Mesenchymal stem cell (in vitro differentiated cells and primary cell): Measurements from ENCODE around the gene NDUFB3.
"Not testable (repeated sequence)": the region's sequence is repeated elsewhere in the genome, so short reads cannot be mapped to it uniquely, and the experiment has no call there.

ENCODE experiments used
- DNase-seq: peaks from one replicate; pipeline ENCODE4 v3.0.0-alpha.2; 2013
- H2AFZ ChIP-seq: one replicate; pipeline ENCODE4 v1.6.1; 2013; ENCODE audit warnings: low read depth, mild to moderate bottlenecking, control low read depth, inconsistent platforms, low read length, moderate library complexity
- H2AK5ac ChIP-seq: 2 replicates; pipeline ENCODE4 v1.6.1; 2013; ENCODE audit warnings: low read length, moderate library complexity, mild to moderate bottlenecking, inconsistent platforms; ENCODE audit not compliant: severe bottlenecking
- H2BK120ac ChIP-seq: one replicate; pipeline ENCODE4 v1.6.1; 2013; ENCODE audit warnings: low read depth, mild to moderate bottlenecking, inconsistent platforms, low read length, moderate library complexity
- H2BK12ac ChIP-seq, 2 experiments: one replicate each; pipeline ENCODE4 v1.6.1; 2013; ENCODE audit warnings: inconsistent platforms in 2 of 2, low read length in 2 of 2, mild to moderate bottlenecking in 2 of 2, moderate library complexity in 2 of 2, control low read depth in 1 of 2
- H2BK15ac ChIP-seq: one replicate; pipeline ENCODE4 v1.6.1; 2013; ENCODE audit warnings: mild to moderate bottlenecking, low read depth, inconsistent platforms; ENCODE audit not compliant: poor library complexity, severe bottlenecking
- H2BK5ac ChIP-seq: 2 replicates; pipeline ENCODE4 v1.6.1; 2013; ENCODE audit warnings: low read depth, mild to moderate bottlenecking, low read length, control low read depth, inconsistent platforms; ENCODE audit not compliant: poor library complexity, severe bottlenecking
- H3K14ac ChIP-seq, 2 experiments: one replicate each; pipeline ENCODE4 v1.6.1; 2013; ENCODE audit warnings: inconsistent platforms in 2 of 2, low read length in 2 of 2, control low read depth in 1 of 2, mild to moderate bottlenecking in 1 of 2, moderate library complexity in 1 of 2
- H3K18ac ChIP-seq, 2 experiments: one replicate each; pipeline ENCODE4 v1.6.1; 2013; ENCODE audit warnings: inconsistent platforms in 2 of 2, low read length in 2 of 2, control low read depth in 1 of 2, low read depth in 1 of 2, mild to moderate bottlenecking in 1 of 2
- H3K23ac ChIP-seq, 2 experiments: one replicate each; pipeline ENCODE4 v1.6.1; 2013; ENCODE audit warnings: inconsistent platforms in 2 of 2, low read length in 2 of 2, mild to moderate bottlenecking in 2 of 2, moderate library complexity in 2 of 2, control low read depth in 1 of 2
- H3K27ac ChIP-seq: 2 replicates; pipeline ENCODE4 v1.5.1; 2013; ENCODE audit warnings: mild to moderate bottlenecking, moderate library complexity, low read length, control low read depth, inconsistent platforms; ENCODE audit not compliant: poor library complexity, severe bottlenecking
- H3K27me3 ChIP-seq, 2 experiments: 2 replicates each; pipeline versions ENCODE4 v1.6.1 to v1.7.0; 2013; ENCODE audit warnings: low read length in 2 of 2, mild to moderate bottlenecking in 2 of 2, moderate library complexity in 2 of 2, control low read depth in 1 of 2, inconsistent platforms in 1 of 2; ENCODE audit not compliant: control insufficient read depth in 1 of 2, insufficient read depth in 1 of 2
- H3K36me3 ChIP-seq, 2 experiments: 2 replicates each; pipeline versions ENCODE4 v1.6.1 to v1.7.0; 2013; ENCODE audit warnings: low read length in 2 of 2, control low read depth in 1 of 2, inconsistent platforms in 1 of 2, low read depth in 1 of 2, mild to moderate bottlenecking in 1 of 2; ENCODE audit not compliant: insufficient read depth in 2 of 2, control insufficient read depth in 1 of 2
- H3K4ac ChIP-seq, 2 experiments: one replicate each; pipeline ENCODE4 v1.6.1; 2013; ENCODE audit warnings: inconsistent platforms in 2 of 2, low read length in 2 of 2, mild to moderate bottlenecking in 2 of 2, moderate library complexity in 2 of 2, control low read depth in 1 of 2, low read depth in 1 of 2
- H3K4me1 ChIP-seq: 2 replicates; pipeline ENCODE4 v1.6.1; 2013; ENCODE audit warnings: low read depth, low read length, control low read depth; ENCODE audit not compliant: control insufficient read depth, insufficient read depth
- H3K4me2 ChIP-seq: 2 replicates; pipeline ENCODE4 v1.6.1; 2013; ENCODE audit warnings: low read length, mild to moderate bottlenecking, inconsistent platforms; ENCODE audit not compliant: poor library complexity, severe bottlenecking
- H3K4me3 ChIP-seq, 2 experiments: 2 replicates each; pipeline versions ENCODE4 v1.5.1 to v1.7.0; 2013; ENCODE audit warnings: low read length in 2 of 2, mild to moderate bottlenecking in 2 of 2, control low read depth in 1 of 2, low read depth in 1 of 2; ENCODE audit not compliant: insufficient read depth in 1 of 2
- H3K79me1 ChIP-seq: replicated peaks from 2 replicates; pipeline ENCODE4 v1.6.1; 2013; ENCODE audit warnings: mild to moderate bottlenecking, control low read depth, low read length, inconsistent platforms; ENCODE audit not compliant: poor library complexity, severe bottlenecking
- H3K9ac ChIP-seq: 2 replicates; pipeline ENCODE4 v1.7.0; 2013; ENCODE audit warnings: mild to moderate bottlenecking, low read length, moderate library complexity
- H3K9me3 ChIP-seq: 2 replicates; pipeline ENCODE4 v1.7.0; 2013; ENCODE audit warnings: mild to moderate bottlenecking, low read length; ENCODE audit not compliant: control insufficient read depth
- H4K8ac ChIP-seq: one replicate; pipeline ENCODE4 v1.6.1; 2013; ENCODE audit warnings: inconsistent platforms, mild to moderate bottlenecking, low read length, moderate library complexity
- H4K91ac ChIP-seq: one replicate; pipeline ENCODE4 v1.6.1; 2013; ENCODE audit warnings: mild to moderate bottlenecking, low read length, inconsistent platforms
- WGBS: methylation state at CpG from one replicate; pipeline ENCODE4 v1.1.7; 2013; ENCODE audit warnings: mixed read lengths; 5-methylcytosine and 5-hydroxymethylcytosine counted together

The NDUFB3 gene

GRCh38 chr2:201058914-201059313 lies 12.9 kb upstream of the NDUFB3 start:
- H2AK5ac ChIP-seq = no peak overlapping the region
- H3K79me1 ChIP-seq = peaks cover 20% of the 10 kb centered on the region
- H3K18ac ChIP-seq = no peak overlapping the region
- no peak overlapping the region for H2BK15ac ChIP-seq
- no peak overlapping the region for H4K91ac ChIP-seq
- no peak for DNase-seq
- H3K14ac ChIP-seq = no peak overlapping the region
- H3K27me3 ChIP-seq = no peaks in the 10 kb centered on the region
- no peak overlapping the region for H3K23ac ChIP-seq
- no peak overlapping the region for H4K8ac ChIP-seq
- peaks cover 3 to 12% of the 10 kb centered on the region in 2 experiments for H3K36me3 ChIP-seq
- H3K27ac ChIP-seq = no peak overlapping the region
- 92% methylated on average over 1 of the region's 1 CpG for WGBS
- H3K9me3 ChIP-seq = no peaks in the 10 kb centered on the region
- no peak overlapping the region for H2BK12ac ChIP-seq
- no peak overlapping the region for H2BK5ac ChIP-seq
- H3K4me3 ChIP-seq = no peak overlapping the region
- H3K4ac ChIP-seq = no peak overlapping the region
- no peak overlapping the region for H3K4me2 ChIP-seq
- H2AFZ ChIP-seq = no peak overlapping the region
- no peaks in the 10 kb centered on the region for H3K4me1 ChIP-seq
- no peak overlapping the region for H2BK120ac ChIP-seq
- H3K9ac ChIP-seq = no peak overlapping the region

DNA sequence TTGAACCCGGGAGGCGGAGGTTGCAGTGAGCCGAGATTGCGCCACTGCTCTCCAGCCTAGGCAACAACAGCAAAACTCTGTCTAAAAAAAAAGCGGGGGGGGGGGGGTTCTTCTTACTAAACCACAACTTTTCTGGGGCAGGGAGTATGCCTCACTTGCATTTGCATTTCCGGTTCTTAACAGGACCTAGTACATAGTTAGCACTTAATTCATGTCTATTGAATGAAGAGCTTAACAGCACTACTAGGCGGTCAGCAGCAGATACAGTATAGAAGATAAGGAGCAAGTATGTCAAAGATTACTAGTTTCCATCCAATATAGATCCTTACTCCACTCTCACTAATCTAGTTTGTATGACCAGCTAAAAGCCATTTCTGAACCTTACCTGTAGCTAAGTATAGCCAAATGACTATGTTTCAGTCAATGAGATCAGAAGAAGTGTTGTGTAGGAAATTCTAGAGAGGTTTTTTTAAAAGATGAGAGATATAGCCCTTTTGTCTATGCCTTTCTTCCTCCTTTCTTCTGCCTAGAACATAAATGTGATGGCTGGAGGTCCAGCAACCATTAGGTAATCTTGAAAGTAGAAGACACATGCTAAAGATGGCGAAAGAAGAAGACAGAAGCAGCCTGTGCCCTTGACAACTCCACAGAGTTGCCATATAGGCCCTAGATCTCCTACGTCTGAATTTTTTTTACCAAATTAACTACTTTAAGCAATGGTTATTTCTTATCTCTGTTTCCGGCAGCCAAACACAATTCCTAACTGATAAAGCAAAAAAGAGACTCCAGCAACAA lies 11.6 kb upstream of the NDUFB3 start:
- Histone ChIP-seq H2AFZ (no peak overlapping the region), H2AK5ac (no peak overlapping the region), H4K91ac (no peak overlapping the region), H3K4ac (no peak overlapping the region), H3K79me1 (peaks cover 20% of the 10 kb centered on the region), H3K18ac (no peak overlapping the region), H3K23ac (no peak overlapping the region), H2BK5ac (no peak overlapping the region), H3K4me1 (no peaks in the 10 kb centered on the region), H3K4me2 (no peak overlapping the region), H3K27me3 (no peaks in the 10 kb centered on the region), H2BK120ac (no peak overlapping the region), H3K36me3 (peaks cover 3 to 9% of the 10 kb centered on the region in 2 experiments), H3K9ac (no peak overlapping the region), H3K4me3 (no peak overlapping the region), H3K27ac (no peak overlapping the region), H3K9me3 (no peaks in the 10 kb centered on the region), H2BK12ac (no peak overlapping the region), H3K14ac (no peak overlapping the region), H4K8ac (no peak overlapping the region), H2BK15ac (no peak overlapping the region)
- DNase-seq = no peak
- 96% methylated on average over 9 of the region's 10 CpGs for WGBS

- H3K4ac ChIP-seq, H2BK12ac ChIP-seq, H3K9me3 ChIP-seq, H2BK120ac ChIP-seq, H3K36me3 ChIP-seq, H4K91ac ChIP-seq, H4K8ac ChIP-seq, DNase-seq, H2BK5ac ChIP-seq, H3K23ac ChIP-seq, H3K4me2 ChIP-seq, H3K4me1 ChIP-seq, H3K14ac ChIP-seq, H3K9ac ChIP-seq, H2AFZ ChIP-seq, H2AK5ac ChIP-seq, H3K27me3 ChIP-seq, H3K27ac ChIP-seq, H3K18ac ChIP-seq, H2BK15ac ChIP-seq, H3K4me3 ChIP-seq: not testable (repeated sequence)
- H3K79me1 ChIP-seq = peaks cover 16% of the 10 kb centered on the region
- 95% methylated on average over 4 of the region's 5 CpGs for WGBS
These were observed 8.3 kb upstream of the NDUFB3 start for GRCh38 chr2:201063516-201063915.

DNA sequence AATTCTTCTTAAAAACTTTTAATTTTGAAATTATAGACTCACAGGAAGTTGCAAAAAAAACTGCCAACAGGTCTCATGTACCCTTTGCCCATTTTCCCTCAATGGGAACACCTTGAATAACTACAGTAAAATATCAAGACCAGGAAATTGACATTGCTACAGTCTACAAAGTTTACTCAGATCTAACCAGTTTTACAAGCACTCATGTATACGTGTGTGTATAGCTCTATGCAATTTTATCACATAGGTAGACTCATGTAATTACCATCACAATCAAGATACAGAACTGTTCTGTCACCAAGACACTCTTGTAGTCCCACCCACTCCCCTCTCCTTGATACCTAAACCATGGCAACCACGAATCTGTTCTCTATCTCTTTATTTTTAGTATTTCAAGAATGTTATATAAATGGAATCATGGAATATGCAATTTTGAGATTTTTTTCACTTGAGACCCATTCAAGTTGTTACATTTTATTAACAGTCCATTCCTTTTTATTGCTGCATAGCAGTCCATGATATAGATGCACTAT lies 6.9 kb upstream of the NDUFB3 start:
- no peak overlapping the region for H2BK12ac ChIP-seq
- H2BK15ac ChIP-seq = no peak overlapping the region
- no peak overlapping the region for H2AK5ac ChIP-seq
- H3K4me1 ChIP-seq = peaks cover 3% of the 10 kb centered on the region
- no peak overlapping the region for H3K4ac ChIP-seq
- 100% methylated on average over 1 of the region's 2 CpGs for WGBS
- H3K14ac ChIP-seq = no peak overlapping the region
- H2AFZ ChIP-seq = no peak overlapping the region
- no peaks in the 10 kb centered on the region for H3K9me3 ChIP-seq
- no peak overlapping the region for H2BK120ac ChIP-seq
- H3K9ac ChIP-seq = no peak overlapping the region
- H3K4me2 ChIP-seq = no peak overlapping the region
- H3K36me3 ChIP-seq = peaks cover 3 to 9% of the 10 kb centered on the region in 2 experiments
- no peak overlapping the region for H4K8ac ChIP-seq
- peaks cover 9% of the 10 kb centered on the region for H3K79me1 ChIP-seq
- H3K4me3 ChIP-seq = no peak overlapping the region
- no peak overlapping the region for H3K18ac ChIP-seq
- no peaks in the 10 kb centered on the region for H3K27me3 ChIP-seq
- DNase-seq = no peak
- no peak overlapping the region for H3K27ac ChIP-seq
- H2BK5ac ChIP-seq = no peak overlapping the region
- no peak overlapping the region for H4K91ac ChIP-seq
- no peak overlapping the region for H3K23ac ChIP-seq
